HepG2 (cell line): ENCODE measurements around the gene DTWD2.

Experiments
- CTCF ChIP-seq: sonication (generic); formaldehyde crosslinking; IDR thresholded peaks from 2 replicates; pipeline ENCODE4 v1.5.0; 2020; ENCODE audit warnings: mild to moderate bottlenecking, missing genetic modification reagents, moderate library complexity
- ETV6 ChIP-seq: sonication (generic); formaldehyde crosslinking; conservative IDR thresholded peaks from 2 replicates; pipeline ENCODE4 v1.4.0; 2020; ENCODE audit warnings: missing genetic modification reagents
- HINFP ChIP-seq: sonication (generic); formaldehyde crosslinking; IDR thresholded peaks from 2 replicates; pipeline ENCODE4 v1.4.0; 2020; ENCODE audit warnings: low read depth, mild to moderate bottlenecking, missing genetic modification reagents
- KLF13 ChIP-seq: sonication (generic); formaldehyde crosslinking; IDR thresholded peaks from 2 replicates; pipeline ENCODE4 v1.4.0; 2020; ENCODE audit warnings: mild to moderate bottlenecking, missing genetic modification reagents
- MAX ChIP-seq: IDR thresholded peaks from 2 replicates; pipeline ENCODE4 v1.6.1; 2012; ENCODE audit warnings: inconsistent platforms
- NCOA5 ChIP-seq: sonication (generic); formaldehyde crosslinking; IDR thresholded peaks from 2 replicates; pipeline ENCODE4 v1.4.0; 2020; ENCODE audit warnings: missing genetic modification reagents
- ZSCAN20 ChIP-seq: sonication (generic); formaldehyde crosslinking; IDR thresholded peaks from 2 replicates; pipeline ENCODE4 v1.4.0; 2020; ENCODE audit warnings: missing genetic modification reagents, mild to moderate bottlenecking, borderline replicate concordance

- TF ChIP-seq ZSCAN20 (CRISPR knock-in tag) (no peak), KLF13 (CRISPR knock-in tag) (no peak), CTCF (CRISPR knock-in tag) (no peak), HINFP (CRISPR knock-in tag) (no peak), MAX (no peak), NCOA5 (CRISPR knock-in tag) (no peak), ETV6 (CRISPR knock-in tag) (no peak)
These were observed 2.2 kb upstream of the DTWD2 start for GRCh38 chr5:118990582-118990981.
